GM03348 (cell line): Measurements from ENCODE around the gene EIPR1.

Experiments
- DNase-seq: peaks from one replicate; pipeline ENCODE4 v3.0.0; 2012; ENCODE audit warnings: low spot score

EIPR1 gene

DNA sequence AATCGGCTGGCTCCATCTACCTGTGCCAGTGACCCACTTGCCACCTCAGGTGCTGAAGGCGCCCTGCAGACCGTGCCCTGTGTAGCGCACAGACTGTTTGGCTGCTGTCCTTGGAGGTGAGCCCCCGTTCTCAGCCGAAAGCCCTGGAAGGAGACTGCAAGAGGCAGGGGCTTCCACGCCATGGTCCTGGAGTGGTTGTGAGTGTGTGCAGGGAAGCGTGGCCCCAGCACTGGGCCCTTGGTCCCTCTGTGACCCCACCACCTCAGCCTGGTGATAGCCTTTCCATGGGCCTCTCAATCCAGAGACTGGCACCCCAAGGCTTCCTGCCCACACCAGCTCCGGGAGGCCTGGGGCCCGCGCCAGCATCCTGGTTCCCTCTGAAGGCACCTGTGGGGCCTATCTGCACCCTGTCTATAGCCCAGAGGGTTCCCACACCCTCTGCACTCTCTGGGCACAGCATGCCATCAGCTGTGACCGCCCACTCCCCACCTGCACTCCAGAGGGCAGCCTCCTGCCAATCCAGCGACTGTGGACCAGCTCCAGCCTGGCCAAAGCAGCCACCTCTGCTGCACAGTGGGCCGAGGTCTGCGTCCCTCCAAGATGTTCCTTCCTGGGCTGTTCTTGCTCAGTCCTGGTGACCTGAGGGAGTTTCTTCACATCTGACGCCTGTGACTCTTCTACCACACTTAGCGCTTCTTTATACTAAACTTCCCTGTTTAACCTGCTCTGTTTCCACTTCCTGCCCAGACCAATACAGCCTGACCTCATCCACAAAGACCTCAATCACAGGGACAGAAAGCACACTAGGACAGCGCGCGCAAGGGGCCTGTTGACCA, 109.5 kb downstream of the EIPR1 start:
- DNase-seq: no peak

DNA sequence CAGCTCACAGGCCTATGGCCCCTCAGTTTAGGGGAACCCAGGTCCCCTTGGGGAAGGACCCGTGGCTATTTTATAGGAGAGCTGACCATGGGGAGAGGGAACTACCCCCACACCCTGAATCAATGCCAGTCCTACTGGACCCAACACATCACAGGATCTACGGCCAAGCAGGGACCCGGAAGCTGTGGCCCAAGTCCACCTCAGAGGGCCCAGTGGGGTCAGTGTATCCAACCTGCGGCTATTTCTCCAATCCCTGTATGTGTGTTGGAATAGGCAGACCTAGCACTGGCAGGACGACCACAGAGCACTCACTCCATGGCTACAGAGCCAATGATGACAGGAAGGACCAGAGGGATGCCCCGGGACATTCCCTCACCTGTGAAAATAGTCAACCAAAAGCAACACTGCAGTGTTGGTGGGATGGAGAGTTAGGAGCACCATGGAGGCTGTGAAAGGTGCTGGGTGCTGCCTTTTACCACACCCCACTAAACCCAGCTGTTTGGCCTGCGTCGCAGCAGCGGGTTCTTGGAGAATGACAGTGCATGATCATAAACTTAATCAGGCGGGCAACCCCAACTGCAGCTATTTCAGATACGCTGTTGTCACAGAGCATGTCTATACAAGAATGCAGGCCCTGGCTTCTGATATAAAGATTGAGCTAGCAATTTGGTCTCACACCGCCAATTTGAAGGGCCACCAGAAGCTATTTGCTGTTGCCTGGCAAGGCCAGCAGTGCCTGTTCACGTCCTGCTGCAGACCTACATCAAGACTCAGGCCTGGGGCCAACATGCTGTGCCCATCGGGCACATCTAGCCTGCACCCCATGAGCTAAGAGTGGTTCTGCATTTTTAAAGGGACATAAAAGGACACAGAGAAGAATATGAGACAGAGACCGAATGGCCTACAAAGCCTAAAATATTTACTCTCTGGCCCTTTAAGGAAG, 110.4 kb downstream of the EIPR1 start:
- DNase-seq: no peak

DNA sequence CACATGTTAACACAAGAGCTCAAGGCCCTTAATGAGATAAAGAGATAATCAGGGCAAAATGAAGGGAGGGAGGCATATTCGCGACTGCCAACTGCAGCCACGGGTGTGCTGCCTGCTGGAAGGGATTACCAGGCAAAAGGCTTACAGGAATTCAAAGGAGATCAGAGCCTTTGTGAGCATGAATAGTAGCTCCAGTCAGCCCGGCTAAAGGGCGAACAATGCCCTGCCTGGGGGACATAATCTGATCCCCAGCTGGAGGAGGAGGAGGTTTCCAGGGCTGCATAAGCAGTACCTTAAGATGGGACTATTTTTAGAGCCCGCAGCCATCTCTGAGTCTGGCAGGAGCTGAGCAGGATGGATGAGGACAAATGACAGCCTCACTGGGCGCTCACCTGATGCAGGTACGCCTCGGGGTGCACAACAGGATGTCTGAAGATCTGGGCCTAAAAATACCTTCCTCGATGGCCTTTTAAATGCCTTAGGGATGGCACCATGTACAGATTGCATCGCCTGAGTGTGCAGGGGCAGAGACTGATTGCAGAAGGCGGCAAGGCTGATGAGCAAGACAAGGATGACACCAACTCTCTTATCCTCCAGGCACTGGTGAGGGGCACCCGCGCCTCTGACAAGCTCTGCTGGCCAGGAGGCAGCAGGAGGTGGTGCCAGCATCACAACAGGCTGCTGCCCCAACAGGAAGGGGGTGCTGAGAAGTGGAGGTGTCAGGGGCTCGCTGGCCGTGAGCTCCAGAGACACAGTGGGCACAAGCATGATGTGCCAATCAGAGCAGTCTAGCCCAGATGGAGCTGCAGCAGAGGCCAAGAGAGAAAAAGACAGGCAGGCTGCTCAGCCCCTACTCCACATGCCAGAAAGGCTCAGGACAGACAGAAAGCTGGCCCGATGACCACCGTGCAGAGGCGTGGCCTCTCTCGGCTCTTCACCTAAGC, 111.4 kb downstream of the EIPR1 start:
- DNase-seq: no peak

DNA sequence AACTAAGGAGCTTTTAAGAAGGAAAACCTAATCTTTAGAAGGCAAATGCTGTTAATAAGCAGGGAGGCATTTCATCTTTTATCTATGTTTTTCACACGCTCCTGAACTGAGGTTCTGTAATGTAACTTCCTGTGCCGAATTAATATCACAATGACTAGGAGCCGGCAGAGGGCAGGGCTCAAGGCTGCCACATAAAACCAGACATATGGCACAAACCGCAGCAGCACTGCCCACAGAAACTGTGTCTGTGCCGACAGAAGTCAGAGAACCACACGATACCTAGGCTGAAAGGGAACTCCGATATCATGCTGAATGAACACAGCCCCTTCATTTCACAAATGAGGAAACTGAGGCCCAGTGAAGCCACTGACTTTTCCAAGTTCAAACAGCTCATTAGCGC, 112.1 kb downstream of the EIPR1 start:
- DNase-seq: no peak

DNA sequence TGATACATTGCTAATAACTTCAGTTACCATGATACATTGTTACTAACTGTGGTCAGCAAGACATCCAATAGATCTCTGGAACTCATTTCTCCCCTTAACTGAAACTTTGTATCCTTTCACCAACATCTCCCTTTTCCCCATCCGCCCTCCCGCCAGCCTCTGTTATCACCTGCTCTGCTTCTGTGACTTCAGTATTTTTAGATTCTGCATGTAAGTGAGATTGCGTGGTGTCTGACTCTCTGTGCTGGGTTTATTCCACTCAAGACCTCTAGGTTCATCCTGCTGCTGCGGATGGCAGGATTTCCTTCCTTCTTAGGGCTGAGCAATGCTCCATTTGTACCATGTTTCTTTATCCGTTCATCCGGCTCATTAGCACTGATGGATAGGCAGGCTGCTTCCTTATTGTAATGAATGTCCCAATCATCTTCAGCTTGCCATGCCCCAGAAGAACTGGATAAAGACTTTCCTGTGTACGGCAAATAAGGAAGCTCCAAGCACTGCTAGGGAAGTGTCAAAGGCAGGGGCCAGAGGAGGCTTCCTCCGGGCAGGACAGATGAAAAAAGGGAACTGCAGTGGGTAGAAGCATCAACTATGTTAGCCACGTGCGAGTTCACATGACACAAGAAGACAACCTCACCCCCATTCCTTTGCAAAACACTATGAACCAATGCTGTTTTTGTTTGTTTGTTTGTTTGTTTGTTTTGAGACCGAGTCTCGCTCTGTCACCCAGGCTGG, 113.4 kb downstream of the EIPR1 start:
- no peak for DNase-seq

DNA sequence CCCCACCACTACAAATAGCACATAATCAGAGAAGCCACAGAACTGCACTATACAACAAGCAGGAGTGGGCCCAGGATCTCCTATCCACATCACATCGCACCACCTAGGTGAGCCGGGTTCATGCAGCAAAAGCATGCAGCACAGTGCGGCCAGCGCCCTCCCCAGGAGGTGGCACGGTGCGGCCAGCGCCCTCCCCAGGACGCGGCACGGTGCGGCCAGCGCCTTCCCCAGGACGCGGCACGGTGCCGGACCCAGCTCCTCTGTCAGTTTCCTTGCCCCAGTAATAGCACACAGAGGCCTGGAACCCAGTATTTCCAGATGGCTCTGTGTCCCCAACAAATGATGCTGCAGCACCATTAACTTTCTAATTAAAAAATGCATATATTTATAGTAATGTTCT, 114.1 kb downstream of the EIPR1 start:
- DNase-seq: no peak

DNA sequence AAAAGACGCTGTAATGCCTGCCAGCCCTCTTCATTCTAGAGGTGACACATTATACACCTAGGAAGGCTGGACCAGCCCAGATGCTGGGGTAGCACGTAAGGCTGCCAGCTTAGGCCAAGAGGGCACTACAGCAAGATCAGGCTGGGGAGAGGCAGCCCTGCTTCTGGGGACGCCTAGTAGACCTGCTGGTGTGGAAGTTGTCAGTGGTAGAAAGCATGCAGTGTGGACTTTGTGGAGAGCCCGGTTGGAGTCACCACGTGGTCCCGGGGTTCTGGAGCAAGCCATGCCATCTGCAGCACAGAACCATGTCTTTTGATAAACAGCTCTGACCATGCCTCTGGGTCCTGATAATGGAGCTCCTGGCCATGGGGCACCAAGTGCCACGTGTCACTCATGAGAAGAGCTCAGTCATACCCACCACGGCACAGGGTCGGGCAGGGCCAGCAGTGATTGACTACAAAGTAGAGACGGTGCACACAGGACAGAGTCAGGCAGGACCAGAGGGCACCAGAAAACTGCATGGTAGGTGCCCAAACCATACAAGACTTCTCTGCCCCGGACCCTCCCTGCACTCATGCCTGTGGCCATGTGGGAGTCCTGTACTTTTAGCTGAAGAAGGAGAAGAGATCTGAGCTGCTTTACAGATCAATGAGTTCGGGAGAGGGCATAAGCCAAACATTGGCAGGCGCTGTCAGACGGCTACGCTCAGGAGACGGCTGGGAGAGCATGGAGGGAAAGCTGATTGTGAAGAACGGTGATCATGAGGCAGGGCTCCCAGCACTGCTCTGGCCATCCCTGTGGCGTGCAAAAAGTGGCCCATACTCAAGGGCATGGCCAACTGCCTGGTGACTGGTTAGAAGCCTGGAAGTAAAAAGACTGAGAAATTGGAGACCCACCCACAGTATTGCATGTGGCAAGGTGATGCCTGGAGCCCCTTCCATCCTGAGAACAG, 114.9 kb downstream of the EIPR1 start:
- no peak for DNase-seq

DNA sequence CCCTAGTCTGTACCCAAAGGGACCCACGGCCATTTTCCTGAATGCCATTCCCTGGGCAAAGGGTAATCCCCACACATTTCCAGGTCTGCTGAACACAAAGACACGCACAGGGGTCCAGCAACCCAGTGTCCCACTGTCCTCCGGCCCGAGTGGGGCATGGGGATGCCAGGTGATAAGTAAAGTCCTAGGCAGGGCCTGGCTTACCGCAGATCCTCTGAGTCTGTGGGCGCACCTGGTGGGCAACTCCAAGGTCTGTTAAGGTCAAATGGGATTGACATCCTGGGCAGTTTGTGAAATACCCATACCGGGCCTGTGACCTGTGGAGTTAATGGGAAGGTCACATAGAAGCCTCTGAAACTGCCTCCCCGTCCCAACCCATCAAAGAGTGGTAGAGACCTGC, 116.1 kb downstream of the EIPR1 start:
- no peak for DNase-seq

DNA sequence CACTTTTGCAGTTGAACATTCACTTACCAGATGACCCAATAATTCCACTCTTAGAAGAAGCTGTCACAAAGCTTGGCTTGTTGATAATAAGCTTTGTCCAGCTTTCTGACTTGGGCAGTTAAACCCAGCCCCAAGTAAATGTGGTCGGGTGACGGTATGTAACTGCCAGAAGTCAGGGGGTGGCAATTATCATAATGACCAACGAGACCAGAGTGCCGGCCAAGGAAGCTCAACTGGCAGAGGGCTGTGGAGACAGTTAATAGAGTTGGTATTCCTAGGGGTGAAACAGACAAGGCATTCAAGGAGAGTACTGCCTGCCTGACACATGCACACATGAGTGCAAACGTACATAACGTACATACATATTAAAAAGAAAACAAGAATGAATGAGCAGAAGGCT, 116.7 kb downstream of the EIPR1 start:
- DNase-seq: no peak

DNA sequence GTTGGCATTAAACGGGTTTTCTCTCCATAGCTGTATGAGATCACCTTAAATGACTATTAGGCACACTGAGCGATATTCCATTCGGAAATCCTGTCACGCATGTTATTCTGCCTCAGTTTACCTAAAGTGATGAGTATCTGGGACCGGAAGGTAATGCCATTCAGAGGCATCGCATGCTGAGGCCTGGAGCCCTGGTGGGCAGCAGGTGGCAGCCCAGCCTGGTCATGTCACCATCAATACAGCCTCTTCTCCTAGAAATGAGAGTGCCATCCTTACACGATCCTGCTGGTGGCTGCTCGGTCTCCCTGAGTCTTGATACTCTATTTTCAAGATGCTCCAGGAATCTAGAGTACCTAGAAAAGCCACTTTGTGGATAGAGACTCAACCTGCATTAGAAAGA, 119.8 kb downstream of the EIPR1 start:
- DNase-seq: no peak

DNA sequence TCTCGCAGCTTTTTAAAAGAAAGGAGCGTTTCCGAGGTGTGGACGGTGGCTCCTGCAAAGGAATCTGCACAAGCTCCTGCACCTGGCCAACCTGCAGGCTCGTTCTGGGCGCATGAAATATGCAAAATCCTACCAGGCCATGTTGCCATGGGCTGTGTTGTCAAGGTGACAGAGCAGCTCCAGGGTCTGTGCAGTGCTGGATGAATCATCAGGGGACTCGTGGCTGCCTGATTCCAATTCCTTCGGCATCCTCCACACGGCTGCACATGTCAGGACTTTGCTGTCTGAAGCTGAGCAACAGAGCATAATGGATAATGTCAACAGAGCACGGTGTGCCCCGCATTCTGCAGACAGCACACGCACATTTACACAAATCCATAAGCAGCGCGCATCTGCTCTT, 120.5 kb downstream of the EIPR1 start:
- DNase-seq: no peak

DNA sequence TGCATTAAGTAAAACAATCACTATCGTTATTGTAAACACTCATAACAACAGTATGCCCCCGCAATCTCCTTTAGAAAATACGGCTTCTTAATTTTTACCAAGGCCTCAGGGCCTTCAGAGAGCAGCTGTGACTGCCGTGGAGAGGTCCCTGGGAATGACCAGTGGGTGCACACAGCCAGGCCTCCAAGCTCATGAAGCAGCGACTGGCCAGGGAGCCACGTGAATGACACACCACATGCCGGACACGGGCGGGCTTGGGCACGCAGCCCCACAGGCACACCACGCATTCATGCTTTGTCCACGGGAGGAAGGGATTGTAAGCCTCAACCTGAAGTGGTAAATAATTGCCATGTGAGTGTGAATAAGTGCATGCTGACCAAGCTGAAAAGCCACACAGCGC, 121.0 kb downstream of the EIPR1 start:
- no peak for DNase-seq

DNA sequence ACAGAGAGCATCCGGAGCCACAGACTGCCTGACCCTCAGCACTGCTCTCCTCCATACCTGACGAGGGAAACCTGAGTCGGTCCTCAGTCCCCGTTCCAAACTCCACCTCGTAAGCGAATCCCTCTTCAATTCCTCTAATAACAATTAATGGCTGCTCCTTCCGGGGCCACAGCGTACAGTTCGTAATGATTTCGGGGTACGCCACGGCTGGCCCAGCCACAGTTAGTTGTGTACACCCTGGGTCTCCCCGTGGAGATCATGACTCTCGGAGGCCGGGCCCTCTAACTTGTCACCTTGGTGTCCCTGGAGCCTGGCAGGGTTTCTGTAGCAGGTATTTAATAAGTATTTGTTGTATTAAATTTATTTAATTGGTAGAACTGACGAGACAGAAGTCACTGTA, 121.5 kb downstream of the EIPR1 start:
- no peak for DNase-seq

DNA sequence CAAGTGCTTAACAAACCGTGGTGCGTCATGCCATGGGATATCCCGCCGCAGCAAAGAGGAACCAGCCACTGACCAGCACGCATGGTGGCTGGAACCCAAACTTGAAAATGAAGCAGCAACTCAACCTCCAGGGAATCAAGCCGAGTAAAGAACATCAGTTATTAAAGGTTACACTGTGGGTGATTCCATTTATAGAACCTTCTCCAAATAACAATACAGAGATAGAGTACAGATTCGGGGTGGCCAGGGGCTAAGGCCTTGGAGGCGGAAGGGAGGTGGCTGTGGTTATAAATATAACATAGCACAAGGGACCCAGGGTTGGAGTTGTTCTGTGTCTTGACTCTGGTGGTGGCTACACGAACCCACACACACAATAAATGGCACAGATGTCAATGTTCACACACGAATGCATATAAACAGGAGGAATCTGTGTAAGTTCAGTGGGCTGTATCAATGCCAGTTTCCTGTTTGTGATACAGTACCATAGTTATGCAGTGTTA, 123.1 kb downstream of the EIPR1 start:
- DNase-seq: no peak

DNA sequence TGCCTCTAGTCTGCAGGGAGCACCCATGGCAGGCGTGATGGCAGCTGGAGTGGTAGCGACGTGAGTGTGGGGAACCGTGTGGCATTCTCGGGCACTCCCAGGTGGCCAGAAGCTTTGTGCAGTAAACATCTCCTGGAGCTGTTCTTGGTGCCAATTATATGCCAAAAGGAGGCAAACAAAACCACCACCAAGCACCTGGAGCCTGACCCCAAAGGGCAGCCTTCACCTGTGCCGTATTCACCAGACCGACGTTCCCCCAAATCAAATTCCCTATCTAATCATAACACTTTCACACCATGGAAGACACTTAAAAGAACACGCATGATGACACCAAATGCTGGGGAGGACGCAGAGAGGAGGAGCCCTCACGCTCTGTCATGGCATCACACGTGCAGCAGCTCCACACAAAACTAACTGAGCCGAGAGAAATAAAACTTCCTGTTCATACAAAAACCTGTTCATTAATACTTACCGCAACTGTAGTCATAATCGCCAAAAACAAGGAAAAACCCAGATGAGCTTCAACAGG, 123.6 kb downstream of the EIPR1 start:
- DNase-seq: no peak

DNA sequence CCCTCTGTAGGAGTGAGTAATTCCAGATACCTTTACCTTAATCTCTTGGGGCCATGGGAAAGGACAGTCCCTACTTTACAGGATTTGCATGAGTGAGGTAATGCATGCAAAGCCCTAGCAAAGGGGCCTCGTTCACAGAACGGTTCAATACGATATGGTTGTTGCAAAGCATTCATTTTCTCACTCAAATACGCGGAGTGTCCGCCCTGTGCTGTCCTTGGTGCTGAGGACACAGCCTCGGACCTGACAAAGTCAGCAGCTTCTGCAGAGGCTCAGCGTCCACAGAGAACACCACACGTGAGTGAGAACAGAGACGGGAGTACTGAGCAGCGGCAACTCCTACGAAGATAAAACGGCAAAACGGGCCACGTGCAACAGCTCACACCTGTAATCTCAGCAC, 125.7 kb downstream of the EIPR1 start:
- DNase-seq: no peak

DNA sequence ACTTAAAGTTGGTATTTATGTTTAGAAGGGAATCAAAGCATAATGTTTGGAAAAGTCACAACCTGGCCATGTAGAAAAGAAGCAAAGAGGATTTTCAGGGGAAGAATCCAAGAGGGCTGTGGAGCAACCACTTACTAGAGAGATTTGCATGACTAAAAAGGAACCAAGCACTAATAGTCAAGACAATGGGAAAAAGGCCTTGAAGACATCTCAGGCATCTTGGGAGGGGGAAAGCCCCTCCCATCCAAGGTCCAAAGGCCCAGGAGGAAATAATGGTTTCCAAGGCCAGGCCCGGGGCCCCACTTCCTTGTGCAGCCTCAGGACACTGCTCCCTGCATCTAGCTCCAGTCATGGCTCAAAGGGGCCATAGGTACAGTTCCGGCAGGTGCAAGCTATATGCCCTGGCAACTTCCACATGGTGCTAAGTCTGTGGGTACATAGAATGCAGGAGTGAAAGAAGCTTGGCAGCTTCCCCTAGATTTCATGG, 128.1 kb downstream of the EIPR1 start:
- no peak for DNase-seq

DNA sequence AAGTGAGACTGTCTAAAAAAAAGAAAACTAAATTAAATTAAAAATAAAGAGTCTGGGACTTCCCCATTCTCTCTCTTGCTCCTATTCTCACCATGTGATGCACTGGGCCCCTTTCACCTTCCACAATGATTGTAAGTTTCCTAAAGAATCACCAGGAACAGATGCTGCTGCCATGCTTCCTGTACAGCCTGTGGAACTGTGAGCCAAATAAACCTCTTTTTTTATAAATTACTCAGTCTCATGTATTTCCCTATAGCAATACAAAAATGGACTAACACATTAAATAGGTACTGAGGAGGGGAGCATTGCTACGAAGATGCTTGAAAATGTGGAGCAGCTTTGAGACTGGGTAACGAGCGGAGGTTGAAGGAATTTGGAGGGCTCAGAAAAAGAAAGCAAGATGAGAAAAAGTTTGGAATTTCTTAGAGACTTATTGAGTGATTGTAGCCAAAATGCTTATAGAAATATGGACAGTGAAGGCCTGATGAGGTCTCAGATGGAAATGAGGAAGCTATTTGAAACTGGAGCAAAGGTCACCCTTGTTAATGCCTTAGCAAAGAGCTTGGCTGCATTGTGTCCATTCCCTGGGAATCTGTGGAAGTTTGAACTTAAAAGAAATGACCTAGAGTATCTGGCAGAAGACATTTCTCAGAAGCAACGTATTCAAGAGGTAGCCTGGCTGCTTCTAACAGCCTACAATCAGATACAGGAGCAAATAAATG, 128.7 kb downstream of the EIPR1 start:
- no peak for DNase-seq
